Endometrial microvascular endothelial cells (primary cell): ENCODE data around the gene RRAS2. TPM values are rescaled to one million over a fixed set of nuclear protein-coding genes. Genes with fewer than 3 reads are reported as not detected.
"Not testable (repeated sequence)": the region's sequence is repeated elsewhere in the genome, so short reads cannot be mapped to it uniquely, and the experiment has no call there.

Experiments used
- in situ Hi-C: cut with HindIII; loops from 2 replicates; pipeline ENCODE4 v1.10.0; 2017; ENCODE audit warnings: low sequenced_read_pairs, low pct_unique_long_range_greater_than_20kb; ENCODE audit errors: inconsistent ontology term
- total RNA-seq: library from RNA; depleted of rRNA; stranded (reverse); fragments of >200 nt; gene quantifications from one replicate; pipeline ENCODE4 v1.2.3, GENCODE V29; 2015; ENCODE audit errors: inconsistent ontology term

Gene RRAS2
- total RNA-seq, 1 donor from 2014 or later, result 92.5 TPM

DNA sequence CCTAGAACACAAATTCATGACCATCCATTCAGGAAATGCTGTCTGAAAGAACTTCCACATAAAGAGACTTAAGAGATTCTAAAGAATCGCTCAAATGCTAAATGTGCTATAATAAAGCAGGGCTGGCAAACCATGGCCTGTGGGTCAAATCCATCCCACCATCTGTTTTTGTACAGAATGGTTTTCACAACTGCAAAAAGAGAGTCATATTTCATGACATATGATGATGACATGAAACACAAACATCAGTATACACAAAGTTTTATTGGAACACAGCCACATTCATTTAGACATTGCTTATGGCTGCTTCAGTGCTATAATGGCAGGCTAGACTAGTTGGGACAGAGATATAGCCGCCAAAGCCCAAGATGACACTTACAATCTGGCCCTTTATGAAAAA lies 85.1 kb downstream of the RRAS2 start:
- in situ Hi-C loops, result no loop called here

DNA sequence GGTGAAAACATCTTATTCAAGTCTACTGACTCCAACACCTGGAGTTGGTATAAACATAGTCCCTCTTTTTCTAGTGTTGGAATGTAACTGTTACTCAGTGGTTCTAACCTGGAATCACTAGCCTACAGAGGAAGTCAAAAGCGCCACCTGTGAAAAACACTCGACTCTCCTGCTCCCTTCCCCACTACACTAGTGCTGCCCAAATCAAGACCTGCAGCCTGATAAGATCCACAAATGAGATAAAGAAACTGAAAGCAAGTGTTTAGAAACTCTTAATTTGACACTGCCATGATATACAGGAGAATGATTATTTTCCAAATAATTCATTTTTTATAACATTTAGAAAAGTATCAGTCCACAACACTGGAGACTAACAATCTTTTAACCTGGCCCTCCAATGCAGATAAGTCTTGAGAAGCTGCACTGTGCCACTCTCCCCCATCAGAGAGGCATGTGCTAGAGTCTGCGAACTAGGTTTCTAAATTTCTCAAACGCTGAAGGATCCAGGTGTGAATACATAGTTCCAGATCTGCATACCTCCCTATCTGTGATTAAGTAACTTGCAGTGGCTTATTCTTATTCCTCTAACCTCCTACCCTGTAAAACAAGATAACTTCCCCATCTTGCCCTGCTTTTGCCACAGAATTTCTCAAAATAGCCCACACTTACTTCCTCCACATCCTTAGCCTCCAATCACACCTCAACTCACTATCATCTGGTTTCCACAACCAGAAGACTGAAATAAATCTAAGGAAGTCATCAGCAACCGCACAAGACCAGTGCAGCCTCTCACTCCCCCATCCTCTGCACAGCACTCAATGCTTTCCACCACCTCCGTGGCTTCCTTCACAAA lies 88.1 kb downstream of the RRAS2 start:
- in situ Hi-C loops, result no loop called here

DNA sequence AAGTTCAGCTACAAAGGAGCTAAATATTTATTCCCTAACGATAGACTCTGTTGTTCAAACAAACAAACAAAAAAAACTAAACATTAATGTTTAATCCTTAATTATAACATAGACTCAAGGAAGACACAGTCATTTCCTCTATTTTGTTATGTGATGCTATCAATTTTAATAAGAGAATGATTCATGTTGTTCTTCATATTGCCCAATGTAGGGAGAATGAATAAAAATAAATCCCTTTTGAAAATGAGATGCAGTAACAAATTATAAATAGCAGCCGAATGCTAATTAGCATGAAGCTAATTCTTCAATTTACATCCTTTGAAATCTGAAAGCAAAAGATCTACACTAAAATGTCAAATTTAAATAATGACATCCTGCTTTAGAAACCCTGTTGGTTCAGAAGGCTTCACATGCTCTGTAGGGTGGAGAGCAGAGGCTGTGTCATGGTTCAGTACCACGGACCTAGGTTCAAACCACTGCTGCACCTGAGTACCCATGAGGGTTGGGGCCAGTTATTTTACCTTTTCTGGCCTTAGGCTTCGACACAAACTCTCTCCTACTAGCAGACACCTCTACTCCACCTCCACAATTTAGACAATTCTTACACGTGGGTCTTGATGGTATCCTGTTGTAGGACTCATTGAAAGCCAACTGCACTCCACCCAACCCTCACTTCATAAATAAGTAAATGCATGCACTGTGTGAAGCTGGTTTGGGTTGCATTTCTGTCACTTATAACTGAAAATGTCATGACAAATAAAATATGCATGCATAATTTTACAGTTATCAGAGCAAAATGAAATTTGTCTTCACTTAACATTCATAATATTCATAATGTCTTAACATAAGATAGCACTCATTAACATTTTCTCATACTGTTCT lies 89.0 kb downstream of the RRAS2 start:
- in situ Hi-C loops, result no loop called here

DNA sequence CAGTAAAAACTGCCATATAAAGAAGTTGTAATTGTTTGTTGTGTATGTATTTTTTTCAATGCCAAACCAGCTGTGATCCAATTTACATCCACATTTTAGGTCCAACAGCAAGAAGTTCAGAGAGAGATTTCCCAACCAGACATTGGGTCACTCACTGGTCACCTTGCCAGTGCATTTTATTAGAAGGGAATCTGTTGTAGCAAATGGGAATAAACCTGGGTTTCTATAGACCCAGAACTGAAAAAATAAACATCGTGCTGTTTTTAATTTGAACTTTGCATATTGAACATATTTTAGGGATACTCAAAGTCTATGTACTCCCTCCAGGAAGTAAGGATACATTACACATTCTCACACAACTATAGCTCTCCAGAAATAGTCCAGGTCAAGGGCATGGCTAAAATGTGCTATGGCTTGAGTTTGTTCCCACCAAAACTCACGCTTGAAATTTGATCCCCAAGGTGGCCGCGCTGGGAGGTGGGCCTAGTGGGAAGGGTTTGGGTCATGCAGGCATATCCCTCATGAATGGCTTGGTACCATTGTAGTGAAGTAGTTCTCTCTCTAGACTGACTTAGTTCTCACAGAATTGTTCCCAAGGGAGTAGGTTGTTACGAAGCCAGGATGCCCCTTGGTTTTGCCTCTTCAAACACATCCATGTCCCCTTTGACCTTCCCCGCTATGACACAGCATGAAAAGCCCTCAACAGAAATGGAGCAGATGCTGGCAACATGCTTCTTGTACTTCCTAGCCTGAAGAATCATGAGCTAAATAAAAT lies 90.9 kb downstream of the RRAS2 start:
- in situ Hi-C loops, result no loop called here

DNA sequence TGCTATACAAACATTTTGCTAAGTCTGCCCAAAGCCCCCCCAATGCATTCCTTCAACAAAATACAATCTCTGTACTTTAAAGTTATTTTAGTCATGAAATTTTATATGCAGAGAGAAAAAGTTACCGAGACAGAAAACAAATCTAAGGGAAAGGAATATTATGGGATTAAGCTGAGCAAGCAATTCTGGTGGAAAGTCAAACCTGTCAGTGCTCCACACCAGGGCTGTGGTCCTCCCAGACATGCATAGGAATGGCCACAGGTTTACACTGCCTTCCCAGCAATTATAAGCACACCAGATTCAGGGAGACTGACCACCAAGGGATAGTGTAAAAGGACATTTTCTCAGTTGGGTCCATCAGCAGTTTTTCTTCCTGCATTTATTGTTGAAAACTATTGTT lies 92.4 kb downstream of the RRAS2 start:
- in situ Hi-C loops, result no loop called here

DNA sequence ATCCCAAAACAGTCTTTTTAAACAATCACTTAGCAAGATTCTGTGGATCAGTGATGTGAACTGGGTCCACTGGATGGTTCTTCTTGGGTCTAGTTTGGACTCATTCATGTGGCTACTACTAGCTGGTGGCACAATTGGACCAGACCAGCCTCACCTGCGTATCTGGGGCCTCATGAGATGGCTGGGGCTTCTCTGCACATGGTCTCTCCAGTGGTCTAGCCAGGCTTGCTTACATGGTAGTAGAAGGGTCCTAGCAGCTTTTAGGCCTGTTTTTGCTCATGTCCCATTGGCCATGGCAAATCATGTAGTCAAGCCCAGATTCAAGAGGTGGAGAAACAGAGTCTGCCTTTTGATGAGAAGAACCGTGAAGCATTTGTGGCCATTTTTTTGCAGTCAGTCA lies 94.0 kb downstream of the RRAS2 start:
- in situ Hi-C loops, result no loop called here

DNA sequence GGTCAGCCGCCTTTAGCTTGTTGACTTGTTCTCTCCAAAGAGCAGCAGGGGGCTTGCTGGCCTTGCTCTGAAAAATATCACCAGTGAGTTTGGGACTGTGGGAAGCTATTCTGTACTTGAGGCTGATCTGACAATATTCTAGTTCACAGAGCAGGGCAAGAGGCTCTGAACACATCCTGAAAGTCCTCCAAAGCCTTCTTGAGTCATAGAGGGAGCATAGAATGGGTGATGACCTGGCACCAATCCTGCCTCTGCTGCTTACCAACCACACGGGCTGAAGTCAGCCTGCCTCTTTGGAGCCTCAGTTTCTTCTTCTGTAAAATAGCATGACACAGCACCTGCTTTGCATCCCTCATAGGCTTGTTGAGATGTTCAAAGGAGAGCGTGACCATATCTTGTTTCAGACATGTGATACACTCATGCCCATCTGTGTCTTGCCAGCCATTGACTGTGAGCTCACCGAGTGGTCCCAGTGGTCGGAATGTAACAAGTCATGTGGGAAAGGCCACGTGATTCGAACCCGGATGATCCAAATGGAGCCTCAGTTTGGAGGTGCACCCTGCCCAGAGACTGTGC lies 96.6 kb downstream of the RRAS2 start:
- in situ Hi-C loops, result no loop called here

DNA sequence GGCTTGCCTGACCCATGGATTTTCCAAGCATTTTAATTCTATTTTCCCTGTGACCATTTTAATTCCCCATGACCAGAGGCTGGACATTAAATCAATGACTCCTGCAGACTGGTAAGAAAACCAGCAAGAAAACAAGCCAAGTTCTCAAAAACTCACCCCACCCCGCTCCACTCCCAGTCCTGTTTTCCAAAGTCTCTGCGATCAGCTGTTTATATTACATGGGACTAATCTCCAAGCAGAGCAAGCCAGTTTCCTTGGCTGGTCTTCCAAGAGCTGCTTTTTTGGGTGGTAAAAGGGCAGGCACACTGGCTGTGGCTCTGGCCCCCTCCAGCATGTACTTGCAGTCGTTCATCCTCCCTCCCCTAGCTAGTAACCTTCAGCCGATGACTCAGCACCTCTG lies 97.9 kb downstream of the RRAS2 start:
- in situ Hi-C loops, result no loop called here

DNA sequence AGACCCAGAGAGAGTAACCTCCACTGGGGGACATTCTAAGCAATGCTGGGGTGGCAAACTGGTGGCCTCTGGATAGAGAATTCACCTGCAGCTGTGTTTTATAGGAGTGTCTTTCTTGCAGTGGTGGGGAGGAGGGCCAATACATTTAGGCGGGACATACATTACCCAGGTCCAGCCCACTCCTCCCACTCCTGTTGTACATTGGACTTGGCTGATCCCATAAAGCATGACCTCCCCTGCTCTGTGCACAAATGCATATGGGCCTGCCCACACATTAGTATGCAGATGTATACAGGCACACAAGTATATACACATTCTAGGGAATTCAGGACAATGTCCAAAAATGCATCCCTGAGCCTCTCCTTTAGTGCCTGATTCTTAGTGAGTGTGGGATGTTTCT lies 99.1 kb downstream of the RRAS2 start:
- in situ Hi-C loops, result no loop called here

DNA sequence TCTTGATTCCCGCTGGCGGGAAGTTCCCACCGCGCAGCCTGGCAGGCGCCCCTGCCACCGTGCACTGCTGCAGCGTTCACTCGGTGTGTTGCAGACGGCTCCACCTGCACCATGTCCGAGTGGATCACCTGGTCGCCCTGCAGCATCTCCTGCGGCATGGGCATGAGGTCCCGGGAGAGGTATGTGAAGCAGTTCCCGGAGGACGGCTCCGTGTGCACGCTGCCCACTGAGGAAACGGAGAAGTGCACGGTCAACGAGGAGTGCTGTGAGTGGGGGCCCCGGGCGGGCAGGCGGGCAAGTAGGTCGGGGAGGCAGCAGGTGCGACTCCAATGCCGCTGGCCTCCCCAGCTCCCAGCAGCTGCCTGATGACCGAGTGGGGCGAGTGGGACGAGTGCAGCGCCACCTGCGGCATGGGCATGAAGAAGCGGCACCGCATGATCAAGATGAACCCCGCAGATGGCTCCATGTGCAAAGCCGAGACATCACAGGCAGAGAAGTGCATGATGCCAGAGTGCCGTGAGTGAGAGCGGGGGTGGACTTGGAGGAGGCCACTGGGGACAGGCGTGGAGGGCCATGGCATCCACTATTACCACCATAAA lies 99.7 kb downstream of the RRAS2 start:
- in situ Hi-C loops, result no loop called here

DNA sequence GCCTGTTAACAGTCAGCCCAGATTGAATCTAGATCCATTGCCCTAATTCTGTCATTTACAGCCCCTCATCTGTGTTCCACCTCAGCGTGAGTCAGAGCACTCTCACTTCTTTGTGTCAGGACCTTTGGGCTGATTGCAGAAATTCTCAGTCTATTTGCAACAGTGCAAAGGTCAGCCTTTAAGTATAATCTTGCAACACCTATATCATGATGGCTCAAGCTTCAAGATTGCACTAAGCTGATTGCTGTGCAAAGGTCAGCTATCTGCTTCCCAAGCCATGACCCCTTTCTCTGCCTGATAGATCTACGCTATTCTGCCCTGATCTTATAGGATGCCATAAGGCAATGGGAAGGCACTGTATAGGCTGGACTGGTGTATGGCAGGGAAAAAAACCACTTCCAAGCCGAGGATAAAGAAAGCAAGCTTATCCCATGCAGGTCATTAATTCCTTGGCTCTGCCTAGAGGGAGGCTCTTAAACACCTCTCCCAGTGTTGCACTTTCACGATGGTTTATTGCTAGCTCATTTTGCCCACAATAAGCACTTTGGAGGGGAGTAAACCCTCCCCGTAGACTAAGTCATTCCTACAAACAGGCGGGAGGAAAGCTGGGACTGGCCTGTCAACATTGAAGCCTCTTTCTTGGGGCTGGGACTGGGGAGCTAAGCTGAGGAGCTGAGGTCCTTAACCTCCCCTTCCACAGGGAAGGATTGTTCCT lies 100.6 kb downstream of the RRAS2 start:
- in situ Hi-C loops, result no loop called here

DNA sequence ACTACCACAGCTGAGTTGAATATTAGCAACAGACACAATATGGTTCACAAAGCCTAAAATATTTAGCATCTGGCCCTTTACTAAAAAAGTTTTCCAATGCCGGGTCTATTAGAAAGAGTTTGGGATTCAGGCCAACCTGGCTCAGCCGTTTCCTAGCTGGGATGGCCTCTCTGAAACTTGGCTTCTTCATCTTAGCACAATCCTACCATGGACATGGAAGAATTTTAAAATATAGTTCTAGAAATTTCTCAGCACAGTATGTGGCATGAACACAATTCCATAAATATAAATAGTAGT lies 103.8 kb downstream of the RRAS2 start:
- in situ Hi-C loops, result no loop called here

DNA sequence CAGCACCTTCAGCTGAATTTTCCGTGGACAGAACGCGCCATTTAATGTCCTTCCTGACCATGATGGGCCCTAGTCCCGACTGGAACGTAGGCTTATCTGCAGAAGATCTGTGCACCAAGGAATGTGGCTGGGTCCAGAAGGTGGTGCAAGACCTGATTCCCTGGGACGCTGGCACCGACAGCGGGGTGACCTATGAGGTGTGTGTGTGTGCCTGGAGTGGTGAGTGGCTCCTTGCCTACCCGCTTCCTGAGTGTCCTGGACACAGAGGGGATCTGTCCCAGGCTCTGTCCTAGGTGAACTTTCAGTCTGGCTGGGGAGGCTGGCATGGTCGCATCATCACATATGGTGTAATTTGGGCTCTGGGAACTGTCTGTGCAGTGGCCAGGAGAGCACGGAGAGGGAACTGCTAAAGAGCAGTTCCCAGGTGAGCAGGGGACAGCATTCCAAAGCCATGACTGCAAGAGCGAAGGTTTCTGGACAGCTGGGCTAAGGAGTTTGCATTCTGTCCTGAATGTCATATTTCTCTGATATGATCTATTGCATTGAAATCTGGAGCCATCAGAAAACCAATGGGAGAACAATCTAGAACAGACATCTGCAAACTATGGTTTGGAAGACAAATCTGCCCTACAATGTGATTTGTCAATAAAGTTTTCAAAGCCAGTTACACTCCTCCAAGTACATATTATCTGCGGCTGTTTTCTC lies 104.3 kb downstream of the RRAS2 start:
- in situ Hi-C loops, result no loop called here

DNA sequence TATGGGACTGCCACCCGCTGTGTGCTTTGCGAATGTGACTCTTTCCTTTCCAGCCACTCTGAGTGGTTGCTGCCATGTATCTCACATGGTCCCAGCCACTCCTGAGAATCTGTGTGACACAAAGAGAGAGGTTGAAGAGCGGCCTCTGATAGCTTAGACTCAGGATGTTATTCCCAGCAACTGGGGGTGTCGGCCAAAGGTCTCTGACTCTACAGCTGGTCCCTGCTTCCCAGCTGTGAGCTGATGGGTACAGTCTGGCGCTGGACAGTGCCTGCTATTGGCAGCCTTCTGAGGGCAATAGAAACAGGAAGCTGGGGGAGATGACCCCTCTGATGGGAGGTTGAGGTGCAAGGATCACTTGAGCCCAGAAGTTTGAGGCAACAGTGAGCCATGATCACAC lies 105.1 kb downstream of the RRAS2 start:
- in situ Hi-C loops, result no loop called here

DNA sequence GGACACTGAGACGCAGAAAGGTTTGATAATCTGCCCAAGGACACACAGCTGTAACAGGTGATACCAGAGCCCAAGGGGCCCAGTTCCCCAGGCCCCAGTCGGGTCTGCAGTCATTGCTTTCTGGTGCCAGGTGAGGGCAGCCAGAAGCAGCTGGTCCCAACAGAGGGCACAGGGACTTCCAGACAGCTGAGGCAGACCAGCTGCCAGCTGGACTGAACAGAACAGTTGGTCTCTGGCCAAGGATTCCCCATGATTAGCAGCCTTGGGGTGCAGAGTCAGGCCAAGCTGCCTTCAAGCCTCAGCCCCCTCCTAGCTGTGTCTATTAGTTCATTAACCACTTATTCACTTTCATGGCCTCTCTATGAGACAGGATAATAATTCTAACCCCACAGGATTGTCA lies 105.6 kb downstream of the RRAS2 start:
- in situ Hi-C loops, result no loop called here

DNA sequence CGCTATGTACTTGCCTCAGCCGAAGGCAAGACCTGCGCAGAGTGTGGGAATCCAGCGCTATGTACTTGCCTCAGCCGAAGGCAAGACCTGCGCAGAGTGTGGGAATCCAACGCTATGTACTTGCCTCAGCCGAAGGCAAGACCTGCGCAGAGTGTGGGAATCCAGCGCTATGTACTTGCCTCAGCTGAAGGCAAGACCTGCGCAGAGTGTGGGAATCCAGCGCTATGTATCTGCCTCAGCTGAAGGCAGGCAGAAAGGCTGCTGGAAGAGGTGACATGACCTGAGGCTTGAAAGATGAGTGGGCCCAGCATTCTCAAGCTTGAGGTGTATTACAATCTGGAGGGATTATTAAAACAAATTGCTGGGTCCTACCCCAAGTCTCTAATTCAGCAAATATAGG lies 106.5 kb downstream of the RRAS2 start:
- in situ Hi-C loops, result not testable (repeated sequence)

DNA sequence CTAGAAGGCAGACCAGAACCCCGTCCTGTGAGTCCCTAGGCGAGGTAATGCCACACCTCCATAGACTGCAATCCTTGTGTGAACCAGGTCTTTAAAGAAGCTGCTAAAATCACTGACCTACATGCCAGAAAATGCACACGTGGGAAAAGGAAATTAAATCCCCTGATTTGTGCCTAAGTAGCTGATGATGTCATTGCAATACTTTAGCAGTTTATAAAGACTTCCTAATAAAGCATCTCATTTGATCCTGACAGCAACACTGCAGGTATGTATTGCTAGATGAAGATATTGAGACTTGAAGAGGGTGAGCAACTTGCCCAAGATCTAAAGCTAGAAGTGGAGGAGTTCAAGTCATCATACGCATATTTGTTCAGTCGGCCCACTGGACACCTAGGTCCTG lies 107.2 kb downstream of the RRAS2 start:
- in situ Hi-C loops, result no loop called here
